ENCODE data around the gene FCHO2.
"Not testable (repeated sequence)": the region's sequence is repeated elsewhere in the genome, so short reads cannot be mapped to it uniquely, and the experiment has no call there.

The FCHO2 gene

DNA sequence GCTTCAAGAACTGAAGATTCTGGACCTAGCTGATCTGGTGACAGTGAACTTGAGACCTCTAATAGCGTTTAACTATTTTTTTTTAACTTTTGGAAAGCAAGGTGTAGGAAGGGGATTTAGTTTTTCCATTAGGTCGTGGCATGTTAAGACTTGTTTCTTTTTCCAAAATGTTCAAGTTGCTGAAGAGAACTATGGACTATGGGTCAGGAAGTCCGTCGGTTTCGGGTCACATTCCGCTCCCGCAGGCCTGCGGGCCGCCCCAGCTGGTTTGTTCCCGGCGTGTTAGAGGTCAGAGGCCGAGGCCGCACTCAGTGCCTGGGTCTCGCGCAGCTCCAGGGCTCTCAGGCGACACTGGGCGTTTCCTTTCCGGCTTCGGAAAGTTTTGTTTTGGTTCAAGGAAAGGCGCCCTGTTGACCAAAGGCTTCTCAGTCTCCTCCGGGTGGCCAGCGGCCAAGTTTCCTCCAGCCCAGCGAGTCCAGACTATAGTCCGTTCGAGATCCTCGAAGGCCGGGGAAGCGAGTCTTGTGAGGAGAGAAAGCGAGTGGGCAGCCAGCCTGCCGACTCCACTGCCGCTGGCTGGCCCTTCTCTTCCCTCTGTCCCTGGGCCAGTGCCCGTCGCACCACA is 586 bp upstream of the FCHO2 start:
- no peak for DNase-seq (ENCODE audit: low spot score)

DNA sequence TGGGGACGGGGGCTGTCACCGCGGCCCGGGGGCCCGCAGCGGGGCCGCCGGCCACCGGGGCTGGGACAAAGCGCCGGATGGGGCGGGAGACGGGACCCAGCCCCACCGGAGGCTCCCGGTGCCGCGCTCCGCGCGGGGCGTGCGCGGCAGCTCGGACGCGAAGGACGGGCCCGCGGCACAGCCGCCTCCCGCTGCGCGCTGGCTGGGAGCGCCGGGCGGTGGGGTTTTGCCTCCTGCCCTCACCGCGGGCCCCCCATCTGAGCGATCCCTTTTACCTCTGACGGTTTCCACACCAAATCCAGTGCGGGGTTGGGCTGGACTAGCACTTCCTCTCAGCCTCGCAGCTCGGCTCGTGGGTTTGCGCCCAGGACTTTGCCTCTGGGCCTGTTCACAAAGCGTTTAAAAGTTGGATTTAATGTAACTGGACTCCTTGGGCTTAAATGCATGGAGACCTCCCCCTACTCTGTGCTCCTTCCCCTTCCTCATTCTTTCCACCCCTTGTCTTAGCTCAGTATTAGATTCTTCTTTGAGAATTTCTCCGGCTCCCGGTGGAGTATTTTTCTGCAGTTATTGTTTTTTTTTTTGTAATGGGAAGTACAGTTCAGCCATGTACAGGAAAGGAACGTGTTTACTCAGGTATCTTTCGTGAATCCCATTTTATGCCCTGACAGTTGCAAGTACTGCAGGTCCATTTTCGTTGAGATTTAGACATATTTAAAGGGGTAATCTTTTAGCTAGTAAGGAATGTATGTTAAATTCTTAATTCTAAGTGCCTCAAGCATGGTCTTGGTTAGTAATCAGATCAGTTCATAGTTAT is 691 bp downstream of the FCHO2 start:
- DNase-seq (ENCODE audit: low spot score), result peak; percentile 51

DNA sequence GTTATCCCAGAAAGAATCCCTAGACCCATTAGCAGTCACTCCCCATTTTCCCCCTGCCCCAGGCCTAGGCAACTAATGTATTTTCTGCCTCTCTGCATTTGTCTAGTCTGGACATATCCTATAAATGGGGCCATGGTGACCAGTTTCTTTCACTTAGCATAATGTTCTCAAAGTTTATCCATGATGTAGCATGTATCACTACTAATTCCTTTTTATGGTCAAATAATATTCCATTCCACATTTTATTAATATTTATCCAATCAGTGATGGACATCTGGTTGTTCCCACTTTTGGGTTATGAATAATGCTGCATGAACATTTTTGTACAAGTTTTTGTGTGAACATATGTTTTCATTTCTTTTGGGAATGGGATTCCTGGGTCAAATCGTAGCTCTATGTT is 1.5 kb downstream of the FCHO2 start:
- DNase-seq (ENCODE audit: low spot score), result no peak

DNA sequence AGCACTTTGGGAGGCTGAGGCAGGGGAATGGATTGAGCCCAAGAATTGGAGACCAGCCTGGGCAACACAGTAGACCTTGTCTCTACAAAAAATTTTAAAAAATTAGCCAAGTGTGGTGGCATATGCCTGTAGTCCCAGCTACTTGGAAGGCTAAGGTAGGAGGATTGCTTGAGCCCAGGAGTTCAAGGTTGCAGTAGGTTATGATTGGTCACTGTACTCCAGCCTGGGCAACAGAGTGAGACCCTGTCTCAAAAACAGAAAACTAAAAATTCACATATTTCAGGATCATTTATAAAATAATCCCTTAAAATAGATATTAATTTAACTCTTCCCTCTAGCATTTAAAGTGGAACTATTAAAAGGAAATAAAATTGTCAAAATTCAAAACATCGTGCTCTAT is 3.4 kb downstream of the FCHO2 start:
- DNase-seq (ENCODE audit: low spot score), result no peak

DNA sequence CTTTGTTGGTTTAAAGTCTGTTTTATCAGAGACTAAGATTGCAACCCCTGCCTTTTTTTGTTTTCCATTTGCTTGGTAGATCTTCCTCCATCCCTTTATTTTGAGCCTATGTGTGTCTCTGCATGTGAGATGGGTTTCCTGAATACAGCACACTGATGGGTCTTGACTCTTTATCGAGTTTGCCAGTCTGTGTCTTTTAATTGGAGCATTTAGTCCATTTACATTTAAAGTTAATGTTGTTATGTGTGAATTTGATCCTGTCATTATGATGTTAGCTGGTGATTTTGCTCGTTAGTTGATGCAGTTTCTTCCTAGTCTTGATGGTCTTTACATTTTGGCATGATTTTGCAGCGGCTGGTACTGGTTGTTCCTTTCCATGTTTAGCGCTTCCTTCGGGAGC is 18.6 kb downstream of the FCHO2 start:
- DNase-seq (ENCODE audit: low spot score), result not testable (repeated sequence)

DNA sequence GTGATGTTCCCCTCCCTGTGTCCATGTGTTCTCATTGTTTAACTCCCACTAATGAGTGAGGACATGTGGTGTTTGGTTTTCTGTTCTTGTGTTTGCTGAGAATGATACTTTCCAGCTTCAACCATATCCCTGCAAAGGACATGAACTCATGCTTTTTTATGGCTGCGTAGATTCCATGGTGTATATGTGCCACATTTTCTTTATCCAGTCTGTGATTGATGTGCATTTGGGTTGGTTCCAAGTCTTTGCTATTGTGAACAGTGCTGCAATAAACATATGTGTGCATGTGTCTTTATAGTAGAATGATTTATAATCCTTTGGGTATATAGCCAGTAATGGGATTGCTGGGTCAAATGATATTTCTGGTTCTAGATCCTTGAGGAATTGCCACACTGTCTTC is 21.0 kb downstream of the FCHO2 start:
- not testable (repeated sequence) for DNase-seq (ENCODE audit: low spot score)

DNA sequence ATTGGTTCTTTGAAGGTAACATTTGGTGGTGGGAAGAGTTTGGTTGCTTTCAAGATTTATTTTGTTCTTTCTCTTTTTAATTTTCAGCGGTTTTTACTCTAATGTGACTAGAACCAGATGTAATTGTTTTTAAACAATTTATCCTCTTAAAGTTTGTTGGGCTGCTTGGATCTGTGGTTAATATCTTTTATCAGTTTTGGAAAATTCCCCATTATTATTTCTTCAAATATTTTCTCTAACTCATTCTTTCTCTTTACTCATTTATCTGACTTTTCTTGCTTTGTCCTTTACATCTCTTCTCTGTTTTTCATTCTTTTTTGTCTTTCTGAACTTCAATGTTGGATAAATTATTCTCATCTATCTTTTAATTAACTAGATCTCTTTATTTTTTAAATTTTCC is 29.9 kb downstream of the FCHO2 start:
- no peak for DNase-seq (ENCODE audit: low spot score)

DNA sequence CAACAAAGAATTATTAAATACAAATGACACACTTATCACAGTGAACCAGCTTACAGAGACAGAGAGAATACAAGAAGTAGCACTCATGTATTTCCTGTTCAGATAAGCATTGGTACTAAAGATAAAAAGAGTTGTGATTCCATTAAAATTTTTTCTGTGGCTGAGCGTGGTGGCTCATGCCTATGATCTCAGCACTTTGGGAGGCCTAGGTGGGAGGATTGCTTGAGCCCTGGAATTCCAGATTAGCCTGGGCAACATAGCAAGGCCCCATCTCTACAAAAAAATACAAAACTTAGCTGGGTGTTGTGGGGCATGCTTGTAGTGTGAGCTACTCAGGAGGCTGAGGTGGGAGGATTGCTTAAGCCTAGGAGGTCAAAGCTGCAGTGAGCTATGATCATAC is 32.9 kb downstream of the FCHO2 start:
- DNase-seq (ENCODE audit: low spot score), result no peak

DNA sequence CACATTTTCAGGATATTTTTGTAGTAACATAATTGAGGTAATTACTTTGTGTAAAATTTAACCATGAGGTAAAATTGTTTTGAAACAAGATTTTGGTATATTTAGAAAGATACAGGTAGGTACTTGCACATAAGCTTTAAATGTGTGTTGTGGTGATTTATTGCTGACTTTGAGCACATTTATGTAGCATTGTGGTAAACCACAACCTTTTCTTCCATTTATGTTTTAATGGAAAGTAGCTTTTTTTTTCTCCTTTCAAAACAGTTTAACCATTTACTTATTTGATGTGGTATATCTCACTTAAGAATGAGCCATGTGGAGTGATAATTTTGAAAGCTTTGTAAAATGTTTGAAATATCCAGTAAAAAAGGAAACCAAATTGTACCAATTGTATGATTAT is 35.6 kb downstream of the FCHO2 start:
- no peak for DNase-seq (ENCODE audit: low spot score)

DNA sequence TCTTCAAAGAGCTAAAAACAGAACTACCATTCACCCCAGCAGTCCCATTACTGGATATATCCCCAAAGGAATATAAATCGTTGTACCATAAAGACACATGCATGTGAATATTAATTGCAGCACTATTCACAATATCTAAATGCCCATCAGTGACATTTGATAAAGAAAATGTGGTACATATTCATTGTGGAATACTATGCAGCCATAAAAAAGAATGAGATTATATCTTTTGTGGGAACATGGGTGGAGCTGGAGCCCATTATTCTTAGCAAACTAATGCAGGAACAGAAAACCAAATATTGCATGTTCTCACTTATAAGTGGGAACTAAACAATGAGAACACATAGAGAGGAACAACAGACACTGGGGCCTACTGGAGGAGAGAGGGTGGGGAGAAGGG is 38.7 kb downstream of the FCHO2 start:
- no peak for DNase-seq (ENCODE audit: low spot score)

DNA sequence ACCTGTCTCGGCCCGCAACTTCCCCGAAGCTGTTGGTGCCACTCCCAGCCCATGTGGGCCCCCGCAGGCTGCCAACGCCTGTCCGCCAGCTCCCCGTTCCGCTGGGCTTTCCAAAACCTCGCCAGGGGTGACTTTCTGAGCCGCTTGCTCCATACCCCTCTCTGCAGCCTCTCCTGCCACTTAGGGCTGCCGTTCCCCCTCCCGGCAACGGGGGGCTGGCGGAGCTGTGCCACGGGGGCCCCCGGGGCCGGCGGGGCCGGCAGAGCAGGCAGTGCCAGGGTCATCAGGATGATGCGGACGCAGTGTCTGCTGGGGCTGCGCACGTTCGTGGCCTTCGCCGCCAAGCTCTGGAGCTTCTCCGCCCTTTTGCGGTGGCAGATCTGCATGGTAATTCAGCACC is 40.8 kb downstream of the FCHO2 start:
- no peak for DNase-seq (ENCODE audit: low spot score)

DNA sequence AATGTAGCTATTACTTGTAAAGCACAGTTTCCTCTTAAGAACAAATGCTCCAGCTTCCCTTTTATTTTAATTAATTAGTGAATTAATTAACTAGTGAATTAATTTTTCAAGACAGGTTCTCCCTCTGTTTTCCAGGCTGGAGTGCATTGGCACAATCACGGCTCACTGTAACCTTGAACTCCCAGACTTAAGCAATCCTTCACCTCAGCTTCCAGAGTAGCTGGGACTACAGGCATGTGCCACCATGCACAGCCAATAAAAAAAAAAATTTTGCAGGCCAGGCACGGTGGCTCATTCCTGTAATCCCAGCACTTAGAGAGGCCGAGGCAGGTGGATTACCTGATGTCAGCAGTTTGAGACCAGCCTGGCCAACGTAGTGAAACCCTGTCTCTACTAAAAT is 44.1 kb downstream of the FCHO2 start:
- DNase-seq (ENCODE audit: low spot score), result no peak

DNA sequence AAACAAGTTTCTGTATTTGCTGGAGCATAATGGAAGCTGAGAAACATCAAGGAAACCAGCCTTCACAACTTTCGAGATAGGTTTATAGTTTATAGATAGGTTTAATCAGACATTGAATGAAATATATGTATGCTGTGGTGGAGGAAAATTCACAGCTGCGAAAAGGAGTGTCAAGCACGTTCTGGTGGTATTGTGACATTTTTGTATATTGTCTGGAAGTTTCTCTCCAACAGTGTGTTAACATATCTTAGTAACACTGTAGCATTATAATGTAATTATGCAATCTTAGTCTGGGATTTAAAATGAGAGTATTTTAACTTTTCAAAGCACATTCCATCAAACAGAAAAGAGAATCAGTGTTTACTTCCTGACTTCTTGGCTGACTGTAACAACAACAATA is 50.0 kb downstream of the FCHO2 start:
- DNase-seq (ENCODE audit: low spot score), result no peak

DNA sequence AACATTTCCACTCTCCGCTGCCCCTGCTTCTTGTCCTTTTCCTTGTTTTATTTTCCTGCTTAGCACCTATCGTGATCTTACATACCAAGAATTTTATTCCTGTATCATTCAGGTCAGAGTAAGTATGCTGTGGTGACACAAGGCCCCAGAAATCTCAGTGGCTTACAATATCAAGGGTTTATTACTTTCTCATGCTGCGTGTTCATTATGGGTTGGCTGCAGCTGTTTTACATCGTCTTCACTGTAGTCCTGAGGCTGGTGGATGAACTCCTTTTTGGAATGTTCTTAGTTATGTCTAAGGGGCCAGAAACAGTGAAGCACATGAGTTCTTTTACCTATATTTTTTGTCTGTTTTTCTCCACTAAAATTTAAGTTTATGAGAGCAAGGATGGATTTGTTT is 51.2 kb downstream of the FCHO2 start:
- DNase-seq (ENCODE audit: low spot score), result no peak

DNA sequence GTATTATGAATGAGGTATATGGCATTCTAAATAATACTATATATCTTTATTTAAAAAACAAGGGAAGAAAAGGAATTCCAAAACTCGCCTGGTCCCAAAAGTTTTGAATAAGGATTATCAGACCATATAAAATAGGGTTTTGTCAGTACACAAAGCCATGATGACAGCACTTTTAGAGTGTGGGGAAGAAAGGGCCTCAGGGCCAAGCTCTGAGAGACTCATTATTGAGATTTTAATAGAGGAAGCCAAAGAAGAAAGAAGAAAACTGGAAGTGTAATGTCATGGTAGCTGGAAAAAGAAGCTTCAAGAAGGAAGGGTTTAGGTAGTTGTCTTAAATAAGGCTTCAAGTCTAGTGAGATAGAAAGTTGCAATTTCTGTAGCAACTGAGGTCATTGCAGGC is 53.0 kb downstream of the FCHO2 start:
- no peak for DNase-seq (ENCODE audit: low spot score)

DNA sequence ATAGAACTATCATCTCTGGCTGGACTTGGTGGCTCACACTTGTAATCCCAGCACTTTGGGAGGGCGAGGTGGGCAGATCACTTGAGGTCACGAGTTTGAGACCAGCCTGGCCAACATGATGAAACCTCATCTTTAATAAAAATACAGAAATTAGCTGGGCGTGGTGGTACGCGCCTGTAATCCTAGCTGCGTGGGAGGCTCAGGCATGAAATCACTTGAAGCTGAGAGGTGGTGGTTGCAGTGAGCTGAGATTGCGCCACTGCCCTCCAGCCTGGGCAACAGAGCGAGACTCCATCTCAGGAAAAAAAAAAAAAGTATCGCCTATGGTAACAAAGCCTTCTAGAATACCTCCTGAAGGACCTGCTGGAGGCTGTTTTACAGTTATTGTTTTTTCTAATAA is 55.8 kb downstream of the FCHO2 start:
- DNase-seq (ENCODE audit: low spot score), result not testable (repeated sequence)

DNA sequence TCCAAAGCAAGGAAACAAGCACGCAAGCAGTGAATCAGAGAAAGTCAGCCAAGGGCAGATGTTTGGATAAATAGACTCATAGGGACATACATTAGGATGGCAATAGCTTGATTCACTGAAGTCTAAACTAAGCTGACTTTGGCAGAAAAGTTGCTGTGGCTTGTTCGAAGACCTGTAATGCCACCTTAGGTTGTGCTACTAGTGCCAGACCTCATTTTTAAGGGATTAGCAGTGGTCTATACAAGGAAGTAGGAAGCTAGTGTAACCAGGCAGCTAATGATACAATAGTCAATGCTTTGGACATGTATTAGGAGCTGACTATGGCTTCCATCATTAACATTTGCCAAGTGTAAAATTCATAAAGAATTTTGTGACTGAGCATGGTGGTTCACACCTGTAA is 63.1 kb downstream of the FCHO2 start:
- DNase-seq (ENCODE audit: low spot score), result no peak

DNA sequence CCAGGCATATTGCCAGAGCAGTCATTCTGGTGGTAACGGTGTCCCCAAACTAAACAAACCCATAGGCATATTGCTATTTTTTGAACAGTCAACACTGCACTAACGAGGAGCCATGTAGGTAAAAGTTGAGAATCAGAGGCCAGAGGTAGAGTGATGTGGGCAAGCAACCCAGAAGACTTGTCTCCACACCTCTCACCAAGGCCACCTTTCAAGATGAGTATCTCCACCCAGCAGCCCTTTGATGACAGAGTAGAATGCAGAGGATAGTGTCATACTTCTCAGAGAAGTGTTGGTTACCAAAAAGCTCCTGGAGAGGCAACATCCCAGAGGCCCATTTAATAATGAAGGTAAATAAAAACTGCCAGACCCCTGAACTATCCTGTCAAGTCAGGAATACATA is 63.9 kb downstream of the FCHO2 start:
- DNase-seq (ENCODE audit: low spot score), result no peak

DNA sequence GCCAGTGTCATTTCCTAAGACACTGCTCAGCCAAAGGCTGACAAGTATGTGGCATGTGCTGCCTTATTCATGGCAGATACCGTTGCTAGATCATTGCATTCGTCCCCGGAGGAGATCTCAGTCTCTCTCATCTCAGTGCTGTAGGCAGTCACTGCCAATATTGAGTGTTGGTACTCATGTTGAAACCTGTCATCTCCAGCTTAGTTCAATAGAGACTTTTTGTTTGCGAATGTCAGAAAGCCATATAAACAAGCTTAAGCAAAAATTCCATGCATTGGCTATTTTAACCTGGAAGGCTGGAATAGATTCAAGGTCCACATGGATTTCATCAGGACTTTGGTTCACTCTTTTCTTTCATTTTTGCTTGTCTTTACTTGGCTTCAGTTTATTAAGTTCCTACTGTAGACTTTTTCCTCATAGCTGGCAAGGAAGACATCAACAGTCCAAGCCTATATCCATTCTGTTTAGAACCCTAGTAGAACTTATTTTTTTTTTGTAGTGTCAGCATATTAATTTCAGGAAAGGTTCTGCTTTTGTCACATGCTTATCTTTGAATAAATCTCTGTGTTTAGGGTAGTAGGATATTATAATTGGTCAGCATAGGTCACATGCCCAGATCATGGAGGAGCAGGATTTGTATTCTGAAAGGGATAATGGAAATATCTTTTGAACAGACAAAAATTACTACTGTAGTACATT is 66.8 kb downstream of the FCHO2 start:
- no peak for DNase-seq (ENCODE audit: low spot score)

DNA sequence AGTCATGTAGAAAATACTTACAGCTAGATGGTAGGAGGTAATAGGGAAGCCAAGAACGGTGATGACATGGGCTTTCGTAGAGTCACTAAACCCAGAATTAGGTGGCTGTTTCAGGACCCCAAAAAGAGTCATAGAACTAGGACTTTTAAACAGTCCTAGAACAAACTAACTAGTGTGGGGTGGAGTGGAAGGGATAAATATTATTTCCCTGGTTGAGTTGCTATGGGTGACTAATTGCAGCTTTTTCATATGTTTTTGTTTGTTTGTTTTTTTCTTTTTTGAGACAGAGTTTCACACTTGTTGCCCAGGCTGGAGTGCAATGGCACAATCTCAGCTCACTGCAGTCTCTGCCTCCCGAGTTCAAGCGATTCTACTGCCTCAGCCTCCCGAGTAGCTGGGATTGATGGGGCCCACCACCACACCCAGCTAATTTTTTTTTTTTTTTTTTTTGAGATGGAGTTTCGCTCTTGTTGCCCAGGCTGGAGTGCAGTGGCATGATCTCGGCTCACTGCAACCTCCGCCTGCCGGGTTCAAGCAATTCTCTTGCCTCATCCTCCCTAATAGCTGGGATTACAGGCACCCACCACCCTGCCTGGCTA is 69.2 kb downstream of the FCHO2 start:
- not testable (repeated sequence) for DNase-seq (ENCODE audit: low spot score)

DNA sequence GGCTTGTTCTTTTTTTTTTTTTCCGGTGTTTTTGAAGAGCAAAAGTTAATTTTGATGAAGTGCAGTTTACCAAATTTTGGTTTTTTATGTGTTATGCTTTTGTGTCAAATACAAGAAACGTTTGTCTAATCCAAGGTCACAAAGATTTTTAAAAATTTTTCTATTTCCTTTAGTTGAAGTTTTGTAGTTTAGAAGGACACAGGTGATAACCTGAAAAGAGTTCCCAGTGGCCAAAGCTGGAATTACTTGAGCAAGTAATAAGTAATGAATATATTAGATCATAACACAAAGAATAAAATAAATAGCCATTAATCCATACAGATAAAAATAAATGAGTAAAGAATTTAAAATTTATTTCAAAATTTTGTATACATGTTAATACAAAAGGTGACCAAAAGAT is 71.5 kb downstream of the FCHO2 start:
- no peak for DNase-seq (ENCODE audit: low spot score)

DNA sequence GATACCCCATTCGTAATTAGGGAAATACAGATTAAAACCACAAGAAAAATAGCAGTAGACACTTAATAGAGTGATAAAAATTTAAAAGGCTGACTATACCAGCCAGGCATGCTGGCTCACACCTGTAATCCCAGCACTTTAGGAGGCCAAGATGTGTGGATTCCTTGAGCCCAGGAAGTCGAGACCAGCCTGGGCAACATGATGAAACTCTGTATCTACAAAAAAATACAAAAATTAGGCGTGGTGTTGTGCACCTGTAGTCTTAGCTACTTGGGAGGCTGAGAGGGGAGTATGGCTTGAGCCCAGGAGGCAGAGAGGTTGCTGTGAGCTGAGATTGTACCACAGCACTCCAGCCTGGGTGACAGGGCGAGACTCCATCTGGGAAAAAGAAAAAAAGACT is 72.0 kb downstream of the FCHO2 start:
- no peak for DNase-seq (ENCODE audit: low spot score)
